Kidney capillary endothelial cell (primary cell): ENCODE results near the gene ANKRD31.

ENCODE experiments used
- DNase-seq: peaks from one replicate; pipeline ENCODE4 v3.0.0-alpha.2; 2018; ENCODE audit warnings: low spot score

Gene ANKRD31

GRCh38 chr5:75031366-75031765, 205.3 kb downstream of the ANKRD31 start:
- no peak for DNase-seq

GRCh38 chr5:75028090-75028489, 208.6 kb downstream of the ANKRD31 start:
- no peak for DNase-seq

GRCh38 chr5:75023368-75024159, 213.1 kb downstream of the ANKRD31 start:
- no peak for DNase-seq

GRCh38 chr5:75021800-75022199, 214.9 kb downstream of the ANKRD31 start:
- no peak for DNase-seq

- no peak for DNase-seq
Observed at GRCh38 chr5:75021219-75021618, 215.5 kb downstream of the ANKRD31 start.

- DNase-seq, result no peak
Observed at GRCh38 chr5:75020016-75020656, 216.5 kb downstream of the ANKRD31 start.

GRCh38 chr5:75018805-75019587, 217.7 kb downstream of the ANKRD31 start:
- no peak for DNase-seq
